HepG2 (cell line): ENCODE measurements around the gene LZTS2. TPM values are rescaled to one million over a fixed set of nuclear protein-coding genes. Genes with fewer than 3 reads are reported as not detected.
A peak's percentile ranks its signal among the peaks of the same experiment; 100 is the strongest.

Source experiments
- ATF2 ChIP-seq: sonication (generic); formaldehyde crosslinking; IDR thresholded peaks from 2 replicates; pipeline ENCODE4 v1.4.0; 2020; ENCODE audit warnings: missing genetic modification reagents
- CBX1 ChIP-seq: IDR thresholded peaks from one replicate; pipeline ENCODE4 v1.6.1; 2016; ENCODE audit warnings: antibody characterized with exemption, low read depth
- CENPBD1 ChIP-seq: sonication (generic); formaldehyde crosslinking; IDR thresholded peaks from 2 replicates; pipeline ENCODE4 v1.8.0; 2022; ENCODE audit warnings: missing genetic modification reagents, low read depth, mild to moderate bottlenecking, borderline replicate concordance
- ESRRA ChIP-seq: sonication (generic); formaldehyde crosslinking; IDR thresholded peaks from 2 replicates; pipeline ENCODE4 v1.5.1; 2020; ENCODE audit warnings: mild to moderate bottlenecking, low read depth, missing genetic modification reagents
- GMEB2 ChIP-seq: IDR thresholded peaks from 2 replicates; pipeline ENCODE4 v1.6.1; 2016; ENCODE audit warnings: missing biosample characterization, missing genetic modification reagents, low read depth
- HDAC1 ChIP-seq: sonication (generic); formaldehyde crosslinking; IDR thresholded peaks from 2 replicates; pipeline ENCODE4 v1.5.1; 2020; ENCODE audit warnings: mild to moderate bottlenecking, missing genetic modification reagents
- HMGXB4 ChIP-seq, 2 experiments: sonication (generic) in 1 of 2; formaldehyde crosslinking in 1 of 2; IDR thresholded peaks; 2 replicates each; pipeline versions ENCODE4 v1.4.0 to v1.6.1; 2018 to 2020; ENCODE audit warnings: missing genetic modification reagents in 2 of 2, borderline replicate concordance in 1 of 2, low read depth in 1 of 2, mild to moderate bottlenecking in 1 of 2, missing biosample characterization in 1 of 2
- KAT8 ChIP-seq: IDR thresholded peaks from 2 replicates; pipeline ENCODE4 v1.6.1; 2016; ENCODE audit warnings: missing genetic modification reagents, missing compliant biosample characterization
- KDM4B ChIP-seq: sonication (generic); formaldehyde crosslinking; IDR thresholded peaks from 2 replicates; pipeline ENCODE4 v1.4.0; 2020; ENCODE audit warnings: missing genetic modification reagents
- KDM5B ChIP-seq: sonication (generic); formaldehyde crosslinking; IDR thresholded peaks from 2 replicates; pipeline ENCODE4 v1.4.0; 2020; ENCODE audit warnings: missing genetic modification reagents, mild to moderate bottlenecking, borderline replicate concordance
- NCOA2 ChIP-seq: sonication (generic); formaldehyde crosslinking; IDR thresholded peaks from 2 replicates; pipeline ENCODE4 v1.8.0; 2022; ENCODE audit warnings: inconsistent platforms
- TERF1 ChIP-seq: sonication (generic); formaldehyde crosslinking; IDR thresholded peaks from 2 replicates; pipeline ENCODE4 v1.8.0; 2022; ENCODE audit warnings: mild to moderate bottlenecking, missing genetic modification reagents, moderate library complexity
- ZFP62 ChIP-seq: sonication (generic); formaldehyde crosslinking; IDR thresholded peaks from 2 replicates; pipeline ENCODE4 v1.4.0; 2020; ENCODE audit warnings: missing genetic modification reagents
- ZNF264 ChIP-seq: sonication (generic); formaldehyde crosslinking; IDR thresholded peaks from 2 replicates; pipeline ENCODE4 v1.4.0; 2020; ENCODE audit warnings: missing genetic modification reagents
- ZNF510 ChIP-seq: sonication (generic); formaldehyde crosslinking; IDR thresholded peaks from 2 replicates; pipeline ENCODE4 v1.4.0; 2020; ENCODE audit warnings: low read depth, mild to moderate bottlenecking, missing genetic modification reagents
- ZNF775 ChIP-seq: sonication (generic); formaldehyde crosslinking; IDR thresholded peaks from 2 replicates; pipeline ENCODE4 v1.4.0; 2020; ENCODE audit warnings: missing genetic modification reagents, mild to moderate bottlenecking, moderate library complexity, borderline replicate concordance
- polyA plus RNA-seq, 8 experiments: library from polyadenylated mRNA; depleted of rRNA in 3 of 8; stranded (reverse) in 7 of 8; unstranded in 1 of 8; fragments of >200 nt; fragmentation: Illumina TruSeq in 4 of 8; extraction: Trizol in 4 of 8; gene quantifications; 2 replicates each; pipeline versions ENCODE4 v1.2.1 to v1.2.3, GENCODE V29; 2011 to 2016; ENCODE audit warnings: low read depth in 4 of 8, missing spikeins in 1 of 8, mixed read lengths in 1 of 8; ENCODE audit not compliant: insufficient read depth in 1 of 8
- total RNA-seq, 5 experiments: library from RNA; depleted of rRNA; stranded (reverse); fragments of >200 nt; fragmentation: Illumina TruSeq; extraction: Trizol; gene quantifications; 2 replicates each; pipeline ENCODE4 v1.2.3, GENCODE V29; 2016; ENCODE audit warnings: low read depth in 1 of 5

The LZTS2 gene
- total and polyA plus RNA-seq, 2 of the 13 experiments (the other 11 are each of a cell fraction or from before 2014, with no cell fraction given): 43.6 to 65.6 TPM

- TF ChIP-seq ZNF510 (CRISPR knock-in tag) (peak; percentile 77; the same call in 1 of the 2 replicates), CENPBD1 (CRISPR knock-in tag) (no peak; the same call in 1 of the 2 replicates), ZFP62 (no peak), HMGXB4 (CRISPR knock-in tag; IDR thresholded peaks at IDR 0.05; ENCODE audit: borderline replicate concordance in 1 of 2, low read depth in 1 of 2) (peak; percentile 49 to 53; a peak in 3 of 4 replicates), KDM4B (CRISPR knock-in tag) (peak; percentile 14; the same call in 1 of the 2 replicates), CBX1 (peak; percentile 82), ESRRA (CRISPR knock-in tag) (peak; percentile 81), ZNF775 (CRISPR knock-in tag) (no peak), KAT8 (peak; percentile 93), HDAC1 (CRISPR knock-in tag) (peak; percentile 91), NCOA2 (CRISPR knock-in tag) (0 out of 2 replicates have a peak, but pooled peaks have one; percentile 11), KDM5B (CRISPR knock-in tag) (peak; percentile 83; the same call in 1 of the 2 replicates), TERF1 (0 out of 2 replicates have a peak, but pooled peaks have one; percentile 92), GMEB2 (no peak), ZNF264 (CRISPR knock-in tag) (0 out of 2 replicates have a peak, but pooled peaks have one; percentile 65), ATF2 (peak; percentile 76)
Measured at GRCh38 chr10:100986952-100987684, 12.5 kb upstream of the LZTS2 start, which contains the start of the genes MRPL43 and TWNK (continued).
